Hindlimb muscle (tissue), 1 donor: ENCODE data around the gene THRSP. TPM values are rescaled to one million over a fixed set of nuclear protein-coding genes. Genes with fewer than 3 reads are reported as not detected.
"Not testable (repeated sequence)": the region's sequence is repeated elsewhere in the genome, so short reads cannot be mapped to it uniquely, and the experiment has no call there.

Experiments used
- DNase-seq: peaks from one replicate; pipeline ENCODE4 v3.0.0-alpha.2; 2013
- polyA plus RNA-seq: library from polyadenylated mRNA; unstranded; fragments of 120-200 nt; gene quantifications from one replicate; pipeline ENCODE4 v1.2.1, GENCODE V29; 2013; ENCODE audit not compliant: insufficient read length

Gene THRSP
- polyA plus RNA-seq, 1 donor, result 1.2 TPM

DNA sequence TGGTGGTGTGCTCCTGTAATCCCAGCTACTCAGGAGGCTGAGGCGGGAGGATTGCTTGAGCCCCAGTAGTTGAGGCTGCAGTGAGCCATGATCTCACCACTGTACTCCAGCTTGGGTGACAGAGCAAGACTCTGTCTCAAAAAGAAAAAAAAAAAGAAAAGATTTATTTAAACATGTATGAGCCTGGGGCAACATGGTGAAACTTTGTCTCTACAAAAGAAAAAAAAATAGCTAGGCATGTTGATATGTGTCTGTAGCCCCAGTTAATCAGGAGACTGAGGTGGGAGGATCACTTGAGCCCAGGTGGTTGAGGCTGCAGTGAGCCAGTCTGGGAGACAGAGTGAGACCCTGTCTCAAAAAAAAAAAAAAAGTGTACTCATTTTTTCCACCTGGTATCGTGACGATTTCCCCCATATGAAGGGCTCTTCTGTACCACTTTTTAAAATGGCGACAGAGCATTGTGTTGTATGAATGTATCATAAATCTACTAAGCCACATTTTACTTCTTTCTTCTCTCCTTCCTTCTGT is 24.2 kb upstream of the THRSP start:
- DNase-seq, result no peak

DNA sequence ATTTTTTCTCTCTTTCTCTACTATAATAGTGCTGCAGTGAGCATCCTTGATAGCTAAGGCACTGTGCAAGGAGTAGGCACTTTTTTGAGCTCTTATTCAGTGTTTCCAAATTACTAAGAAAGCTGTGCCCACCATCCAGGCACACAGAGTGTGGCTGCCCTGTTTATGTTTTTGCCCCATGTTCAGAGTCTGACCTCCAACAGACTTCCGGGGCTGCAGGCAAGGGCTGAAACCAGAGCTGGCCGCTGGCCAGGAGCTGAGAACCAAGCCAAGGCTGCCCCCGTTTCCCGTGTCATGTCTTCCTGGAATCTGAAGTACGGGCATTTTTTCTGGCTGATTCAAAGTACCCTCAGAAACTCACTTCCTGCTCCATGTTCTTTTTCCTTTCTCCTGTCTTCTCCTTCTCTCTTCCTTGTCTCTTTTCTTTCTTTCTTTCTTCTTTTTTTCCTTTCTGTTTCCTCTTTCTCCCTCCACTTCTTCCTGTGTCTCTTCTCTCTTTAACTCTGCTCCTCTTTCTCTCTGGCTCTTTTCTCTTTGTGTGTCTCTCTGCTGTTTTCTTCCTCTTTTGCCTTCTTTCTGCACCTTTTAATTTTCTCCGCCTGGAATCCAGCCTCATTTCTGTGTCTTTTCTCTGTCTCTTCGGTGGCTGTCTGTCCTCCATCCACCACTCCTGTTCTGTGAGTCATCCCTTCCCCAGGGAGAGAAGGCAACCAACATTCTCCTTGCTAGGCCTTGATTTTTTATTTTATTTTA is 23.6 kb upstream of the THRSP start:
- DNase-seq, result no peak

DNA sequence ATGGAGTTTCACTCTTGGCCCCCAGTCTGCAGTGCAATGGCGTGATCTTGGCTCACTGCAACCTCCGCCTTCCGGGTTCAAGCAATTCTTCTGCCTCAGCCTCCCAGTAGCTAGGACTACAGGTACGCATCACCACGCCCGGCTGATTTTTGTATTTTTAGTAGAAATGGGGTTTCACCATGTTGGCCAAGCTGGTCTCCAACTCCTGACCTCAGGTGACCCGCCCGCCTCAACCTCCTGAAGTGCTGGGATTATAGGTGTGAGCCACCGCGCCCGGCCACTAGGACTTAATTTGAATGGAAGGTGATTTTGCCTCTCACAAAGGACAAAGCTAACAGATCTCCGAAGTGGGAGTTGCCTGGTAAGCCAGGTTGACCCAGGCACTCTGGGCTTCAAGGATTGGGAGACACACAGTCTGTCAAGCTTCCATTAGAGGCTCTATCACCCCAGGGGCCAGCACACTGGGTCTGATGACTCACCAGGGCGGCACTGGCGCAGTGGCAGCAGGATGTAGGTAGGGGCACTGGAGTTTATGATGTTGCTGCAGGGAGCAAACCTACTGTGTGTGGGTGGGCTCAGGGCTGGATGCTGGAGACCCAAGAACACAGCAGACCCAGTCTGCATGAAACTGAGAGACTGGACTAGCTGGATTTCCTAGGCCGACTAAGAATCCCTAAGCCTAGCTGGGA is 22.8 kb upstream of the THRSP start:
- DNase-seq, result no peak

DNA sequence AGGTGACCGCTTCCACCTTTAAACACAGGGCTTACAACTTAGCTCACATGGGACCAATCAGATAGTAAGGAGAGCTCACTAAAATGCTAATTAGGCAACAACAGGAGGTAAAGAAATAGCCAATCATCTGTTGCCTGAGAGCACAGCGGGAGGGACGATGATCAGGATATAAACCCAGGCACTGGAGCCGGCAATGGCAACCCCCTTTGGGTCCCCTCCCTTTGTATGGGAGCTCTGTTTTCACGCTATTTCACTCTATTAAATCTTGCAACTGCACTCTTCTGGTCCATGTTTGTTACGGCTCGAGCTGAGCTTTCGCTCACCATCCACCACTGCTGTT is 22.3 kb upstream of the THRSP start:
- not testable (repeated sequence) for DNase-seq

DNA sequence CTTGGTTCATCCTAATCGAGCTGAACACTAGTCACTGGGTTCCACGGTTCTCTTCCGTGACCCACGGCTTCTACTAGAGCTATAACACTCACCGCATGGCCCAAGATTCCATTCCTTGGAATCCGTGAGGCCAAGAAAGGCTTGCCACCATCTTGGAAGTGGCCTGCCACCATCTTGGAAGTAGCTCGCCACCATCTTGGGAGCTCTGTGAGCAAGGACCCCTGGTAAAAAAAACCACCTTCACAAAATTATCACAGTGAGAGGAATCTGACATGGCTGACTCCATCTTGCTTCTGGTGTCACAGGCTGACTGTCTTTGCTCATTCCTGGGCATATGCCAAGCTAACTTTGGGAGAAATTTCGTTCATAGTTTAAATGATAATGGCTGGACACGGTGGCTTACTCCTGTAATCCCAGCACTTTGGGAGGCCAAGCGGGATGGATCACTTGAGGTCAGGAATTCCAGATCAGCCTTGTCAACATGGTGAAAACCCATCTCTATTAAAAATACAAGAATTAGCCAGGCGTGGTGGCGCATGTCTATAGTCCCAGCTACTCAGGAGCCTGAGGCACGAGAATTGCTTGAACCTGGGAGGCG is 21.7 kb upstream of the THRSP start:
- no peak for DNase-seq

DNA sequence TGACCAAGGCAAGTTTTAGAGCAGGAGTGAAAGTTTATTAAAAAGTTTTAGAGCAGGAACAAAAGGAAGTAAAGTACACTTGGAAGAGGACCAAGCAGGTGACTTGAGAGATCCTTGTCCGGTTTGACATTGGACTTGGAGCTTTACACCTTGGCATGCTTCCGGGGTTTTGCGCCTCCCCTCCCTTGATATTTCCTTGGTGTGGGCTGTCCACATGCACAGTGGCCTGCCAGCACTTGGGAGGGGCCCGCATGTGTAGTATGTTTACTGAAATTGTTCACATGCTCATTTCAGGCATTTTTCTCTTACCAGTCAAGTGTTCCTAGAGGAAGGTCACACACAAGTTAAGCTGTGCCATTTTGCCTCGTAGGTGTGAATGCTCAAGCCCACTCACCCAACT is 19.0 kb upstream of the THRSP start:
- DNase-seq, result no peak

DNA sequence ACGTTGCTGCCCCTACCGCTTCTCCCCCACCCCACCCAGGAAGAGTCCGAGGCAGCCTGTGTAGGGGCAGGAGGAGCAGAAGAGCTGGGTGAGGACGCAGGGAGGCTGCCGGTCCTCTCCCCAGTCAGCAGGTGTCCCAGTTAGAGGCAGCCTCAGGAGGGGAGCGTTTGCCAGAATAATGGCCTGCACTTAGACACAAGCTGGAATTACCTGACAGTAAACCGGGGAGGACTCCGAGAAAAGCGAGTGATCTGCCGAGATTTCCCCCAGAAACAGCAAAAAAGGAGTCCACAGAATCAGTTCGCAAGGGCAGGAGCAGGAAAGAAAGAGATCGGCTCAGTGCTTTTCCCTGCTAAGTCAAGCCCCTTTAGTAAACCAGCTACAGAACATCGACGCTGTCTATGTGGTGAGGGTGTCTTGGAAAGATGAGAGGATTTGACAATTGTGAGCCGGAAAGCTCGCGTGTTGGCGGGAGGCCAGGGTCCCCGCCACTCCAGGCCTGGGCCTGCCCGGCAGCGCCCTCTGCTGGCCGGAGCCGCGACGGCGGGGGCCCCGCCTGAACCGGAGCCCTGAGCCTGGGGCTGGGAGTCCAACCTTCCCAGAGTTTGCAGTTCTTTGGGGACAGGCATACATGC is 17.7 kb upstream of the THRSP start:
- peak; percentile 88 for DNase-seq

DNA sequence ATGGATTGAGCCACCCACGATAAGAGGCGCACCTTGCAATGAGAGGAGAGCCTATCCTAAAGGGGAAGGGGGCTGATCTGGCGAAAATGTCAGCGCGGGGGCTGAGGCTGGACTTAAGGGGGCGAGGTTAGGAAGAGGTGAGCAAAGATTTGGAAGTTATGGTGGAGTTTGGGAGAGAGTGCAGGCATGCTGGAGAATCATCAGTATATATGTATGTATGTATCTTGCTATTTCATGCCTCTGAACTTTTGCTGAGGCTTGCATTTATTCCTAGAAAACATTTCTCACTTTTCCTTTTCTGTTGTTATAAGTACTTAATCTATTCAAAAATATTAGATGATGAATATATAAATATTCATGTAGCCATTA is 17.2 kb upstream of the THRSP start:
- DNase-seq, result no peak

DNA sequence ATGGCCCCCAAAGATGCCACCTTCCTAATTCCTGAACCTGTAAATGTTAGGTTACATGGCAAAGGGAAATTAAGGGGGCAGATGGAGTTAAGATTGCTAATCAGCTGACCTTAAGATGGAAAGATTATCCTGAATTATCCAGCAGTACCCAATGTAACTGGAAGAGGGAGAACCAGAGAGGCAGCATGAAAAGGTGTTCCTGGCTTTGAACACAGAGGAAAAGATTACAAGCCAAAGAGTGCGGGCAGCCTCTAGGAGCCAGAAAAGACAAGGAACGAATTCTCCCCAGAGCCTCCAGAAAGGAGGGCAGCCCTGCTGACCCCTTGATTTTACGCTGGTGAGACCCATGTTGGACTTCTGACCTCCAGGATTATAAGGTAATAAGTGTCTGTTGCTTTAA is 15.1 kb upstream of the THRSP start:
- DNase-seq, result no peak

DNA sequence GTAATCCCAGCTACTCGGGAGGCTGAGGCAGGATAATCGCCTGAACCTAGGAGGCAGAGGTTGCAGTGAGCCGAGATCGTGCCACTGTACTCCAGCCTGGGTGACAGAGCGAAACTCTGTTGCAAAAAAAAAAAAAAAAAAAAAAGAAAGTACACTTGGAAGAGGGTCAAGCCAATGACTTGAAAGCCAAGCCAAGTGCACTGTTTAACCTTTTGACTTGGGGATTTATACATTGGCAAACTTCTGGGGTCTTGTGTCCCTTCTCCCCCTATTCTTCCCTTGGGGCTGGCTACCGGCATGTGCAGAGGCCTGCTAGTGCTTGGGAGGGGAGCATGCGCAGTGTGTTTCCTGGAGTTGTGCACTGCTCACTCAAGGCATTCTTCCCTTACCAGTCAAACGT is 14.3 kb upstream of the THRSP start:
- DNase-seq, result no peak

DNA sequence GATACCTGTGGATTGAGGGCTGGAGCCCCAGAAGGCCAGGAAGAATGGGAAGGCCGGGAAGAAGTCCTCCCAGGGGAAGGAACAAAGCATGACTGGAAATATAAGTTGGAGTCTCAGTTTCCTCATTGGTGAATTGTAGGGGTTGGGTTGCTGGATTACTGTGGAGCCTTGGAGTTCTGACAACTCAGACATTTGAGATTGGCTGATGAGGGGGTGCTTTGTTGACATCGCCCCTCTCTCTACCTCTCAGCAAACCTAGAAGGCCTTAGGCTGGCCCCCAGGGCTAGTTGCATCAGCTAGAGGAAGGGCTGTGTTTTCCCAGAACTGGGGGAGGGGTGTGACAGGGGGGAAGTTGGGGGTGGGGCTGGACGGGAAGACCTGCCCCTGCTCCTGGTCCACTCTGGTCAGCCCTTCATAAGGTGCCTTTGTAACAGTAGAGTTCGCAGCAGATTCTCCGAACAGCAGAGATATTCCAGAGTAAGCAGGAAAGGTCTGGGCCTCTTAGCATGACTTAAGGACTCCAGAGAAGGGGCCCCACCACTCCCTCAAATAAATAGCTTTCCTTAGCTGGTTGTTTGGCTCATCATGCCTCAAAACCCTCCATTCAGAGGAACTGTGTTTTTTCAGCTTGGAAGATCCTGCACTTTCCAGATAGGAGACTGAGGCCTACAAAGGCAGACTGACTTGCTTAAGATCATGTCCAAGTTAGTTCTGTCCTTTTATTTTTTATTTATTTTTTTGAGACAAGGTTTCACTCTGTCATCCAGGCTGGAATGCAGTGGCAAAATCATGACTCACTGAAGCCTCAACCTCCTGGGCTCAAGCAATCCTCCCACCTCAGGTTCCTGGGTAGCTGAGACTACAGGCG is 12.5 kb upstream of the THRSP start:
- DNase-seq, result no peak

DNA sequence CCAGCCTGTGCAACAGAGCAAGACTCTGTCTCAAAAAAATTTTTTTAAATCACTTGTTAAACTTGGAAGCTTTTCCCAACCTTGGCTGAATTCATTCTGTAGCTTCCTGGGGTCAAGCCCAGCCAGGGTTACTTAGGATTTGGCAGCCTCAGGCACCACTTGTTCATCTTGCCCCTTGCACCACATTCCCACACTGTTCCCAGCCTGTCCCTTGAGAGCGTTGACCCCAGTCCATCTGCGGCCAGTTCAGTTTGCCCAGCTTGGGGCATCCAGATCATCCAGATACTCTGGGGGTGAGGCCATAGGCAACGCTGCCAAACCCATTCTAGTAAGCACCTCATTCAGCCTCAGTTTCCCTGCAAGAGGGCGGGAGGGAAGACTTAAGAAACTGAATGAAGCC is 8.7 kb upstream of the THRSP start:
- no peak for DNase-seq

DNA sequence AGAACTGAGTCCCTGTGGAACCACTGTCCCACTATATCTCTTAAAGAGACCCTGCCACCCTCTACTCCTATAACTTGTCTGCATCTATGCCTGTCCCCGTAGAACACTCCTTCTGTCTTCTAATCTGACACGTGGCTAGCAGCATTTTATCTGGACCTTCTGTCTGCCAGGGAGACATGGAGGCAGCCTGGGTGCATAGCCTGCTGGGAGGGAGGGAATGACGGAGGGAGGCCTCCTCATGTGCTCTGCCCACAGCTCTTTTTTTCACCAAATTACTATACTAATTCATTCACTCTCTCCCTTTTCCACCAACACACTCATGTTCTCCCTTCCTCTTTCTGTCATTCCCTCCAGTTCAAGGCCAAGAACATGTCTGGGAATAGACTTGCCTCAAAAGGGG is 7.6 kb upstream of the THRSP start:
- no peak for DNase-seq

DNA sequence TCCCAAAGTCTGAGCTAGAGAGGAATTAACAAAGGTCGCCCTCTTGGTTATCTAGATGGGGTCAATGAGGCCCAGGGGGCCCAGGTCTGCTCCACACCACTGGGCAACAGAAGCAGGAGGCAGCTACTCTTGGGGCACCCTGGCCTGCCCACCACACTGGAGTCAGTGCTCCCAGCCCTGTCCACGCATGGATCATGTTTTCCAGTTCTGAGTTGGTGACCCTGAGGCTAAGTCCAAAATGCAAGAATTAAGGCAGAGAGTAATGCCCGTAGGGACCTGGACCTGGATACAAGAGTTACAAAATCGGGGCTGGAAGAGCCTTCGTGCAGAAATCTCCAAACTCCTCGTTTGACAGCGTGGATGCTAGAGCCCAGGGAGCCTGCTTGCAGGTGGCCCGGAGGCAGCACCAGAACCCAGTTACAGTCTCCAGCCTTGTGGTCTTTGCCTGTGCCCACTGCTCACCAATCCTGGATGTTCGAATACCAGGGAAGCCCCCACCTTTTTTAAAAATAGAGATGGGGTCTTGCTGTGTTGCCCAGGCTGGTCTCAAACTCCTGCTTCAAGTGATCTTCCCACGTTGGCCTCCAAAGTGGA is 6.1 kb upstream of the THRSP start:
- no peak for DNase-seq

DNA sequence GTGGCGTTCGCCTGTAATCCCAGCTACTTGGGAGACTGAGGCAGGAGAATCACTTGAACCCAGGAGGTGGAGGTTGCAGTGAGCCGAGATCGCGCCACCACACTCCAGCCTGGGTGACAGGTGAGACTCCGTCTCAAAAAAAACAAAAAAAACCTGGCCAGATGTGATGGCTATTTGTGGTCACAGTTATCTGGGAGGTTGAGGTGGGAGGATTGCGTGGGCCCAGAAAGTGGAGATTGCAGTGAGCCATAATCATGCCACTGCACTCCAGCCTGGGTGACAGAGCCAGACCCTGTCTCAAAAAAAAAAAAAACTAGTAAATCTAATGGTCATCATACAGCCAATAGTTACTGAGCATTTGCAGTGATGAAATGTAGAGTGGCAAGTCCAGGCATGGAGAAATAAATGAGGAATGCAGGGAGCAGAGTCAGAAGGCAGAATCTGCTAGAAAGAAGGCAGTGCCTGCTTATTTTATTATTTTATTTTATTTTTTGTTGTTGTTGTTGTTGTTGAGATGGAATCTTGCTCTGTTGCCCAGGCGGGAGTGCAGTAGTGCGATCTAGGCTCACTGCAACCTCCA is 3.8 kb upstream of the THRSP start:
- not testable (repeated sequence) for DNase-seq

DNA sequence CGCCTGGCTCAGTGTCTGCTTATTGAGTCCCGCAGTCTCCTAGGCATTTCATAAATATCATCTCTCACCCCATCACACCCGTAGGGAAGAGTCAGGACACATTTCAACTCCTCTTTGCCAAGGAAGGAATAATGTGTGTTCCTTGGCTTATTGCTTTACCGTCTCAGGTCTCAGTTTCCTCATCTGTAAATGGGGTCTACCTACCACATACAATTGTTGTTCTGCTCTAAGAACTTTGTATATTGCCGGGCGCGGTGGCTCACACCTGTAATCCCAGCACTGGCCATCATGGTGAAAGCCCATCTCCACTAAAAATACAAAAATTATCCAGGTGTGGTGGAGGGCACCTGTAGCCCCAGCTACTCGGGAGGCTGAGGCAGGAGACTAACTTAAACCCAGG is 3.1 kb upstream of the THRSP start:
- no peak for DNase-seq

DNA sequence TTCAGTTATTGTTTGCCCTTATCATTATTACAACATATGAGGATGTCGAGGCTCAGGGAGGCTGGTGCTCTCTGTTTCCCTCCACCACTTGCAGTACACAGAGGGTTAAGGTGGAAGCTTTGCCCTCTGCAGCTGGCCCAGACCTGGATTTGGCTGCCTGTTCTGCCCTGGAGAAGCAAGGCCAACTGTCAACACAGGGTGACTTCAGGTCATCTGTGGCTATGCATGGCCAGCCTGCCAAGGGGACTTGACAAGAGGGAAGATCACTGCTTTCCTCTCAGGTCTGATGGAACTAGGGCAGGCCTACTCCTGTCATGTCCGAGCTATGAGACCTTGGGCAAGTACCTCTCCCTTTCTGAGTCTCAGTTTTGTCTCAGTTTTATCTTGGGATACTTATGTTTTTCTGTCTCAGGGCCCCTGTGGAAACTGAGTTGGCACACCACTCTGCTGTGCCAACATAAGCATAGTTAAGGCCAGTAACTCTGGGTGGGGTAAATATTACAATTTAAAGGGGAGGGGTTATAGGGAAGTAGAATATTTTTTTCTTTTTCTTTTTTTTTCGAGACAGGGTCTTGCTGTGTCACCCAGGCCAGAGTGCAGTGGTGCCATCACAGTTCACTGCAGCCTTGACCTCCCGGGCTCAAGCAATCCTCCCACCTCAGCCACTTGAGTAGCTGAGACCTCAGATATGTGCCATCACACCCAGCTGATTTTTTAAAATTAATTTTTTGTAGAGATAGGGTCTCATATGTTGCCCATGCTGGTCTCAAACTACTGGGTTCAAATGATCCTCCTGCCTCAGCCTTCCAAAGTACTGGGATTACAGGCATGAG is 2.4 kb upstream of the THRSP start:
- DNase-seq, result no peak

DNA sequence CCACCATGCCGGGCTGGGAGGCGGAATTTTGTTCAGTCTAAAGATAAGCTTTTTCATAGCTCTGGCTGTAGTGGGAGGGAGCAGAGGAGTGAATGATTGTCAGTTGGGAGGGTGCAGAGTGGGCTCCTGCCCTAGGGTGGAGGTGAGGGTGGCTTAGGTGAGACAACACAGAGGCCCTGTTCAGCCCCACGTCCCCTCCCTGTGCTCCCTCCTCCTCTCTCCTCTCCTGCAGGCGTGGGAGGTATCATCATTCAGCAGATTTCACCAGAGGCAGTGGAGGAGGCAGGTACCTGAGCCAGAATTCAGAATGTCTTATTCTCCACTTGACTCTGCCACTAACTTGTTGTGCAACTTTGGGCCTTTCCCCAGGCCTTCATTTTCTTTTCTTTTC is 1.7 kb upstream of the THRSP start:
- no peak for DNase-seq

DNA sequence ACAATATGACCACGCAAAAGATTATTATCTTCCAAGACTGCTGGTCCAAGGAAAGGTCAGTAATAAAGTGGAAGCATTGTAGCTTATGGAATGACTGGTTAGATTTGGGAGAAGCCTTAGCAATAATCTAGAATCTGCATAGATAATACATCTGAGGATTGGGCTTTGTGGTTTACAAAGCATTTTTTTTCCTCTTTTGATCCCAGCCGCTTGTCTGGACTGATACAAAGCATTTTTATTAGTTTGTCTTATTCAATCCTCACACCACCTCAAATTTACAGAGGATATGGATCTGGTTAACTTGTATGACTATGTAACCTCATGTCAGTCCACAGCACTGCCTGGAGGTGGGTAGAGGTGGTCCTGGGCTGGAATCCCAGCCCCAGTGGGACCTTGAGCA is 990 bp upstream of the THRSP start:
- no peak for DNase-seq

DNA sequence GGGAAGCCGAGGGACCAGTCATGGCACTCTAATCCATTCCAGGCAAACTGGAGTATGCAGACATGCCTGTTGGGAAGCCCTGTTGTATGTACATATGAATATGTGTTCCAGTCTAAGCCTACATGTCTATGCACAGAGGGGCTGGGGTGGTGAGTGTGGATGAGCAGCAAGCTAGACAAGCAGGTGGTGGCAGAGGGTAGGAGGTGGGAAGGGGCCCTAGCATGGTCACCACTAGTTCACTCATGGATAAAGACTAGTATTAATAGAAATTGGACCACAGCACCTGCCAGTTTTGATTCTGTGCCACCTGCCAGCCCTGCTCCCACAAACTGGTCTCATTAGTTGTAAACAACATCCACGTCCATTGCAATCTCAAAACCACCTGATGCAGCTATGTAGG is 1.5 kb downstream of the THRSP start:
- DNase-seq, result no peak

DNA sequence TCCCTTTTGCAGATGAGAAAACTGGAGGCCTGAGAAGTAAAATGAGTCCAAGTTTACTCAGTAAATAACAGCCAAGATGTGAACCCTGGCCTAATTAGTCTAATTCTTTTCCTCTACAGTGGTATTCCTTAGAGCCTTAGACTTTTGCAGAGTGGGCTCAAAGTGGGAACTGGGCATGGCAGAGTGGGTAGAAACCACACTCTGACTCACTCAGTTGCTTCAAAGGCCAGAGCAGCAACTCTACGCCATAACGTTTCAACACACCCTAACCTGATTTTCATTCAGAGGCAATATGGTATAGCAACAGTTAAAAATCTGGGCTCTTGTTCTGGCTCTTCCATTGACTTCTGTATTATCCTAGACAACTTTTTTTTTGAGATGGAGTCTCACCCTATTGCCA is 2.8 kb downstream of the THRSP start:
- no peak for DNase-seq
